H1 (cell line): ENCODE data around the gene ARF3. TPM values are rescaled to one million over a fixed set of nuclear protein-coding genes. Genes with fewer than 3 reads are reported as not detected.

Source experiments
- GTF2F1 ChIP-seq: IDR thresholded peaks from 2 replicates; pipeline ENCODE4 v1.6.1; 2012; ENCODE audit warnings: low read depth, low read length, improper control_type of control experiment, borderline replicate concordance
- HDAC2 ChIP-seq, 2 experiments: fragments of 300-600 bp in 1 of 2; sonication (generic) in 1 of 2; IDR thresholded peaks; 2 replicates each; pipeline ENCODE4 v1.6.1; 2011 to 2012; ENCODE audit warnings: low read depth in 2 of 2, low read length in 2 of 2, mild to moderate bottlenecking in 2 of 2, moderate library complexity in 2 of 2, borderline replicate concordance in 1 of 2, inconsistent platforms in 1 of 2
- JUND ChIP-seq: IDR thresholded peaks from 2 replicates; pipeline ENCODE4 v1.6.1; 2011; ENCODE audit warnings: mild to moderate bottlenecking, improper control_type of control experiment, low read length
- RNF2 ChIP-seq: fragments of 200-900, 300-1000 bp; sonication (generic); IDR thresholded peaks from 2 replicates; pipeline ENCODE4 v1.7.1; 2016; ENCODE audit warnings: borderline replicate concordance, low read depth, mild to moderate bottlenecking, antibody characterized with exemption, low read length; ENCODE audit not compliant: poor library complexity, severe bottlenecking; ENCODE audit errors: missing control alignments
- SIRT6 ChIP-seq: IDR thresholded peaks from one replicate; pipeline ENCODE4 v1.7.1; 2012; ENCODE audit warnings: low read length, inconsistent platforms
- SP2 ChIP-seq: IDR thresholded peaks from 2 replicates; pipeline ENCODE4 v1.6.1; 2012; ENCODE audit warnings: mild to moderate bottlenecking, low read length, inconsistent platforms
- SRF ChIP-seq: IDR thresholded peaks from 2 replicates; pipeline ENCODE4 v1.6.1; 2011; ENCODE audit warnings: mild to moderate bottlenecking, low read depth, low read length, moderate library complexity
- SUZ12 ChIP-seq: fragments of 200-600 bp; sonication (generic); IDR thresholded peaks from 2 replicates; pipeline ENCODE4 v1.6.1; 2012; ENCODE audit warnings: mild to moderate bottlenecking, inconsistent platforms, low read length, moderate library complexity, mixed read lengths
- TBP ChIP-seq: IDR thresholded peaks from 2 replicates; pipeline ENCODE4 v1.6.1; 2011; ENCODE audit warnings: low read depth, low read length, improper control_type of control experiment
- TCF12 ChIP-seq: IDR thresholded peaks from 2 replicates; pipeline ENCODE4 v1.6.1; 2011; ENCODE audit warnings: low read depth, mild to moderate bottlenecking, low read length
- polyA plus RNA-seq, 7 experiments: library from polyadenylated mRNA; depleted of rRNA in 3 of 7; stranded (reverse) in 5 of 7; unstranded in 2 of 7; fragments of >200 nt in 5 of 7; fragments of 200-250 nt in 2 of 7; gene quantifications; 1 replicate in 5 of 7; 2 replicates in 1 of 7; 4 replicates in 1 of 7; pipeline versions ENCODE4 v1.2.1 to v1.2.3, GENCODE V29; 2011 to 2013; ENCODE audit warnings: missing spikeins in 2 of 7, mixed read lengths in 2 of 7
- total RNA-seq: library from RNA; stranded (reverse); fragmentation: NEBNext Ultra II Directional; extraction: Animal tissue kit (Norgen Biotek cat#: 25700); gene quantifications from 2 replicates; pipeline ENCODE4 v1.2.1, GENCODE V29; 2021
- TF ChIP-seq, protein P1 (sequence below): IDR thresholded peaks from 2 replicates; pipeline ENCODE4 v1.6.1; 2012; ENCODE audit warnings: inconsistent platforms
- TF ChIP-seq, protein P2 (sequence below), 3 experiments: IDR thresholded peaks; 1 replicate in 2 of 3; 2 replicates in 1 of 3; pipeline versions ENCODE4 v1.5.1 to v1.6.1; 2011; ENCODE audit warnings: low read length in 3 of 3, mild to moderate bottlenecking in 3 of 3, inconsistent platforms in 2 of 3, low read depth in 1 of 3, moderate library complexity in 1 of 3; ENCODE audit not compliant: insufficient read depth in 1 of 3; ENCODE audit errors: control extremely low read depth in 1 of 3
- TF ChIP-seq, protein P3 (sequence below): IDR thresholded peaks from 2 replicates; pipeline ENCODE4 v1.6.1; 2012; ENCODE audit warnings: inconsistent platforms

ARF3 gene
- total and polyA plus RNA-seq, 2 of the 8 experiments (the other 6 are each of a cell fraction or from before 2014, with no cell fraction given) = 231 to 250 TPM

DNA sequence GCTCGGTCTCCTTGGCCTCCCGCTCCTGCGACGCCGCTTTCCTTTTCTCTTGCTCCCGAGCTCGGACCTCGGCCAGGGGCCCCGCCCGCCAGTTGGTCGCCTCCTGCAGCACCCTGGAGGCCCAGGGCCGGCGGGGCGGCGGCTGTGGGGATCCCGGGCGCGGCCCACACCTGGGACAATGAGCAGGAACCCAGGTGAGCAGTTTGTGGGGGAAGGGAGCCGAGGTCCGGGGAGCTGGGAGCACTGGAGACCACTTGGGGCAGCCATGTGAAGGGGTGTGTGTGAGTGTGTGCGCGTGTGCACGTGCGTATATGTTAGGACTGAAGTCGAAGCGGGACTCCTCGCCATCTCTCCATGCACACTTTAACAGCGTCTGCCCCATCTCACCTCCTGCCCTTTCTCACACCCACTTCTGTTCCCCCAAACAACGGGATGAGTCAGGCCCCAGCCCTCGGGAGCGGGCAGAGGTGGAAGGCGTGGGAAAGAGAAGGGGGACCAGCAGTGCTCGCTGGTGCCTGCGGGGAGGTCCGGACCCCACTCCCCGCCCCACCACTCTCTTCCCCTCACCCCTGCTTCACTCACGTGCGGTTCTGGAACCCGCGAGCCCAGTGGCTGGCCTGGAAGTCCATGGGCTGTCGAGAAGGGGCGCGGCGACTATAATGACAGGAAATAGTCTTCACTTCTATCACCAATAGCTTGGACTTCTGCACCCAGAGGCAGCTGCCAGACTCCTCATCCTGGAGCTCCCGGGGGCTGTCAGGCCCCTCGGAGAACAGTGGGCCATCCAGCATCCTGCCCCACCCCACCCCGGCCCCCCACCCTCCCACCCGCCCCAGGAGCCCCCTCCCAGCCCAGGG, 41.4 kb upstream of the ARF3 start (continued):
- TF ChIP-seq RNF2 (peak; percentile 56), GTF2F1 (no peak), JUND (no peak), TCF12 (no peak), HDAC2 (IDR thresholded peaks at IDR 0.05; ENCODE audit: borderline replicate concordance in 1 of 2, low read depth in 2 of 2, low read length in 2 of 2) (peak in 1 of 2 experiments; percentile 45; a peak in 1 of 4 replicates), SRF (no peak), SP2 (no peak), SIRT6 (no peak), SUZ12 (peak; percentile 5), TBP (no peak)
- TF ChIP-seq, protein P1, sequence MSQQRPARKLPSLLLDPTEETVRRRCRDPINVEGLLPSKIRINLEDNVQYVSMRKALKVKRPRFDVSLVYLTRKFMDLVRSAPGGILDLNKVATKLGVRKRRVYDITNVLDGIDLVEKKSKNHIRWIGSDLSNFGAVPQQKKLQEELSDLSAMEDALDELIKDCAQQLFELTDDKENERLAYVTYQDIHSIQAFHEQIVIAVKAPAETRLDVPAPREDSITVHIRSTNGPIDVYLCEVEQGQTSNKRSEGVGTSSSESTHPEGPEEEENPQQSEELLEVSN = peak; percentile 94
- TF ChIP-seq, protein P2, sequence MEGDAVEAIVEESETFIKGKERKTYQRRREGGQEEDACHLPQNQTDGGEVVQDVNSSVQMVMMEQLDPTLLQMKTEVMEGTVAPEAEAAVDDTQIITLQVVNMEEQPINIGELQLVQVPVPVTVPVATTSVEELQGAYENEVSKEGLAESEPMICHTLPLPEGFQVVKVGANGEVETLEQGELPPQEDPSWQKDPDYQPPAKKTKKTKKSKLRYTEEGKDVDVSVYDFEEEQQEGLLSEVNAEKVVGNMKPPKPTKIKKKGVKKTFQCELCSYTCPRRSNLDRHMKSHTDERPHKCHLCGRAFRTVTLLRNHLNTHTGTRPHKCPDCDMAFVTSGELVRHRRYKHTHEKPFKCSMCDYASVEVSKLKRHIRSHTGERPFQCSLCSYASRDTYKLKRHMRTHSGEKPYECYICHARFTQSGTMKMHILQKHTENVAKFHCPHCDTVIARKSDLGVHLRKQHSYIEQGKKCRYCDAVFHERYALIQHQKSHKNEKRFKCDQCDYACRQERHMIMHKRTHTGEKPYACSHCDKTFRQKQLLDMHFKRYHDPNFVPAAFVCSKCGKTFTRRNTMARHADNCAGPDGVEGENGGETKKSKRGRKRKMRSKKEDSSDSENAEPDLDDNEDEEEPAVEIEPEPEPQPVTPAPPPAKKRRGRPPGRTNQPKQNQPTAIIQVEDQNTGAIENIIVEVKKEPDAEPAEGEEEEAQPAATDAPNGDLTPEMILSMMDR (IDR thresholded peaks at IDR 0.05; ENCODE audit: control extremely low read depth in 1 of 3, insufficient read depth in 1 of 3, low read depth in 1 of 3, low read length in 3 of 3) = peak in 2 of 3 experiments; percentile 6 to 10; a peak in 2 of 4 replicates
- TF ChIP-seq, protein P3, sequence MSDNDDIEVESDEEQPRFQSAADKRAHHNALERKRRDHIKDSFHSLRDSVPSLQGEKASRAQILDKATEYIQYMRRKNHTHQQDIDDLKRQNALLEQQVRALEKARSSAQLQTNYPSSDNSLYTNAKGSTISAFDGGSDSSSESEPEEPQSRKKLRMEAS = peak; percentile 98
